GM12878 (cell line): ENCODE data around the gene AMH. TPM values are rescaled to one million over a fixed set of nuclear protein-coding genes. Genes with fewer than 3 reads are reported as not detected.

Experiments
- CBX5 ChIP-seq: sonication (generic); IDR thresholded peaks from 2 replicates; pipeline ENCODE4 v1.6.1; 2016; ENCODE audit warnings: low read depth, moderate library complexity, mild to moderate bottlenecking, inconsistent platforms
- CEBPB ChIP-seq, 2 experiments: fragments of 150-350 bp in 1 of 2; IDR thresholded peaks; 2 replicates each; pipeline ENCODE4 v1.6.1; 2012 to 2014; ENCODE audit warnings: low read depth in 2 of 2, low read length in 2 of 2, borderline replicate concordance in 1 of 2, inconsistent platforms in 1 of 2
- CHD1 ChIP-seq: IDR thresholded peaks from 2 replicates; pipeline ENCODE4 v1.6.1; 2012; ENCODE audit warnings: low read depth, low read length, improper control_type of control experiment
- CREB1 ChIP-seq: IDR thresholded peaks from 2 replicates; pipeline ENCODE4 v1.6.1; 2012; ENCODE audit warnings: low read depth, mild to moderate bottlenecking, inconsistent platforms
- EED ChIP-seq: sonication (generic); IDR thresholded peaks from 2 replicates; pipeline ENCODE4 v1.6.1; 2016; ENCODE audit warnings: antibody characterized with exemption, low read depth
- EGR1 ChIP-seq, 2 experiments: IDR thresholded peaks; 1 replicate in 1 of 2; 2 replicates in 1 of 2; pipeline ENCODE4 v1.6.1; 2011 to 2012; ENCODE audit warnings: low read depth in 2 of 2, low read length in 2 of 2, borderline replicate concordance in 1 of 2, mild to moderate bottlenecking in 1 of 2, moderate library complexity in 1 of 2
- FOXM1 ChIP-seq: IDR thresholded peaks from 2 replicates; pipeline ENCODE4 v1.6.1; 2012; ENCODE audit warnings: low read depth, mild to moderate bottlenecking, inconsistent platforms, low read length, moderate library complexity
- IKZF2 ChIP-seq, 2 experiments: fragments of 450-650 bp; IDR thresholded peaks; 2 replicates each; pipeline ENCODE4 v1.6.1; 2017; ENCODE audit warnings: mild to moderate bottlenecking in 2 of 2, moderate library complexity in 2 of 2
- LARP7 ChIP-seq: fragments of 450-650 bp; IDR thresholded peaks from 2 replicates; pipeline ENCODE4 v1.6.1; 2017; ENCODE audit warnings: mild to moderate bottlenecking
- MYB ChIP-seq: fragments of 150-350 bp; IDR thresholded peaks from 2 replicates; pipeline ENCODE4 v1.6.1; 2014; ENCODE audit warnings: mild to moderate bottlenecking, low read depth, low read length, borderline replicate concordance
- POLR2A ChIP-seq: IDR thresholded peaks from 2 replicates; pipeline ENCODE4 v1.6.1; 2011; ENCODE audit warnings: low read depth, mild to moderate bottlenecking, low read length
- POLR2AphosphoS2 ChIP-seq: IDR thresholded peaks from 2 replicates; pipeline ENCODE4 v1.6.1; 2011; ENCODE audit warnings: low read depth, mild to moderate bottlenecking, low read length, improper control_type of control experiment, moderate library complexity
- SPI1 ChIP-seq: IDR thresholded peaks from 2 replicates; pipeline ENCODE4 v1.6.1; 2011; ENCODE audit warnings: low read depth, mild to moderate bottlenecking, low read length, moderate library complexity, borderline replicate concordance; ENCODE audit not compliant: insufficient read depth
- WRNIP1 ChIP-seq: IDR thresholded peaks from 2 replicates; pipeline ENCODE4 v1.6.1; 2011; ENCODE audit warnings: low read depth, low read length, improper control_type of control experiment, borderline replicate concordance
- ZNF207 ChIP-seq: fragments of 450-650 bp; IDR thresholded peaks from 2 replicates; pipeline ENCODE4 v1.6.1; 2014; ENCODE audit warnings: antibody characterized with exemption, mild to moderate bottlenecking, borderline replicate concordance
- ZNF24 ChIP-seq: fragments of 450-650 bp; IDR thresholded peaks from 2 replicates; pipeline ENCODE4 v1.6.1; 2017; ENCODE audit warnings: antibody characterized with exemption, mild to moderate bottlenecking
- polyA plus RNA-seq, 11 experiments: library from polyadenylated mRNA; depleted of rRNA in 4 of 11; unstranded in 6 of 11; stranded (reverse) in 5 of 11; fragments of >200 nt; fragmentation: Nextera tagmentation in 4 of 11; fragmentation: Illumina TruSeq in 1 of 11; extraction: Ambion mirVana in 4 of 11; extraction: Trizol in 1 of 11; gene quantifications; 1 replicate in 1 of 11; 2 replicates in 10 of 11; pipeline versions ENCODE4 v1.2.1 to v1.2.3, GENCODE V29; 2011 to 2016; ENCODE audit warnings: inconsistent platforms in 2 of 11, missing spikeins in 2 of 11, low read depth in 1 of 11
- total RNA-seq, 4 experiments: library from RNA; depleted of rRNA in 3 of 4; stranded (reverse); fragments of >200 nt in 3 of 4; fragmentation: Illumina TruSeq in 1 of 4; extraction: Trizol in 1 of 4; gene quantifications; 2 replicates each; pipeline versions ENCODE4 v1.2.1 to v1.2.3, GENCODE V29; 2013 to 2021

AMH gene
- total and polyA plus RNA-seq, 10 of the 15 experiments (the other 5 are each of a cell fraction or from before 2014, with no cell fraction given), result 0.17 to 3.5 (median 0.81) TPM; not detected in 4

DNA sequence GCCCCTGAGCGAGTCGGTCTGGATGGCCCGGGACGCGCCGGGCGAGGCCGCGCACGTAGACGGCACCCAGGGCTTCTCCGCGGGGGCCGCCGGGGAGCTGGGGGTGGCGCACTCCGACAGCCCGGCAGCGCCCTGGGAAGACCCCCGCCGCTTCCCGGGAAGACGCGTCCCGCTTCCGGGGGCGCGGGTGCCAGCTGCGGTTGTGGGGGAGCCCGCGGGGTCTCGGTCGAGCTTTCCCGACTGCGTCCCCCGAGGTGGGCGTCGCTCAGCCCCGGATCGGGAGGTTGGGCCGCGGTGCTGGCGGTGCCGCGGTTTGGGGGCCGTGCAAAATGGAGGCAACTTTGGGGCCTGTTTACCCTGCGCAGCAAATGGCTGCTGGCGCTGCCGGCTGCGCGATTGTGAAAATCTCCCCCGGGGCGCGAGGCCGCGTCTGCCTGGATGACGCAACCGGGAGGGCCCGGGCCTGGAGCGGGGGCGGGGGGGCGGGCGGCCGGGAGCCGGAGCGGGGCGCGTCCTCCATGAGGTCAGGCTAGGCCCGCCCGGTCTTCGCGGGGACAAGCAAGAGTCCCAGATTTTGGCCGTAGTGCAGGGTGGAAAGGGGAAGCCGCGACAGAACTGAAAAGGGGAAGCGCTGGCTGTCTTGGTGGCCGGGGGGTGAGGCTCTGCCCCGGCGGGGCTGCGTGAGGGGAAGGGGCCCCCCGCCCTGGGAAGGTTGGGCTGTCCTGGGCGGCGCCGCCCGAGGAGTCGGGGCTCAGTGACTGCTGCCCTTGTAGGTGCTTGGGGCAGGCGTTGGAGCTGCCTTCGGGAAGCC is 21.5 kb downstream of the AMH start (continued):
- peak; percentile 33; the same call in 1 of the 2 replicates for TF ChIP-seq POLR2AphosphoS2
- no peak for TF ChIP-seq WRNIP1
- TF ChIP-seq CEBPB (IDR thresholded peaks at IDR 0.05; ENCODE audit: borderline replicate concordance in 1 of 2, low read depth in 2 of 2, low read length in 2 of 2), result peak in 1 of 2 experiments; percentile 12; a peak in 1 of 4 replicates
- TF ChIP-seq EGR1 (IDR thresholded peaks at IDR 0.05; ENCODE audit: borderline replicate concordance in 1 of 2, low read depth in 2 of 2, low read length in 2 of 2), result peak in 1 of 2 experiments; percentile 80; a peak in 2 of 3 replicates
- TF ChIP-seq EED, result 0 out of 2 replicates have a peak, but pooled peaks have one; percentile 2
- TF ChIP-seq ZNF207, result peak; percentile 76; the same call in 1 of the 2 replicates
- no peak for TF ChIP-seq ZNF24
- peak; percentile 92 for TF ChIP-seq SPI1
- no peak for TF ChIP-seq MYB
- TF ChIP-seq CHD1, result peak; percentile 69; the same call in 1 of the 2 replicates
- TF ChIP-seq CREB1, result peak; percentile 31
- peak; percentile 89 for TF ChIP-seq LARP7
- TF ChIP-seq POLR2A, result peak; percentile 75
- TF ChIP-seq FOXM1, result no peak
- 0 out of 4 replicates have a peak, but pooled peaks of 1 of the 2 experiments have one; percentile 16 for TF ChIP-seq IKZF2 (IDR thresholded peaks at IDR 0.05)
- TF ChIP-seq CBX5, result no peak
